Liver (tissue), 9 donors: Measurements from ENCODE around the gene NMNAT2. TPM values are rescaled to one million over a fixed set of nuclear protein-coding genes. Genes with fewer than 3 reads are reported as not detected.
A peak's percentile ranks its signal among the peaks of the same experiment; 100 is the strongest.

Source experiments
- DNase-seq: peaks from one replicate; pipeline ENCODE4 v3.0.0-alpha.2; 2017; ENCODE audit warnings: low spot score
- H3K27ac ChIP-seq, 2 donors: one replicate each; pipeline ENCODE4 v1.7.0; 2013; ENCODE audit warnings: inconsistent platforms in 2 of 2, low read length in 2 of 2, control low read depth in 1 of 2, low read depth in 1 of 2, mild to moderate bottlenecking in 1 of 2
- H3K27me3 ChIP-seq, 4 donors: one replicate each; pipeline versions ENCODE4 v1.6.1 to v1.7.0; 2013; ENCODE audit warnings: low read length in 3 of 4, inconsistent platforms in 1 of 4, mild to moderate bottlenecking in 1 of 4, moderate library complexity in 1 of 4; ENCODE audit not compliant: control insufficient read depth in 4 of 4, insufficient read depth in 4 of 4
- H3K36me3 ChIP-seq, 4 donors: one replicate each; pipeline versions ENCODE4 v1.6.1 to v1.7.0; 2013; ENCODE audit warnings: low read length in 3 of 4, mild to moderate bottlenecking in 3 of 4, low read depth in 1 of 4, moderate library complexity in 1 of 4; ENCODE audit not compliant: control insufficient read depth in 4 of 4, insufficient read depth in 3 of 4
- H3K4me1 ChIP-seq, 4 donors: one replicate each; pipeline versions ENCODE4 v1.6.1 to v1.7.0; 2013; ENCODE audit warnings: low read length in 3 of 4, mild to moderate bottlenecking in 3 of 4, moderate library complexity in 1 of 4; ENCODE audit not compliant: control insufficient read depth in 4 of 4, insufficient read depth in 4 of 4
- H3K4me3 ChIP-seq, 3 donors: one replicate each; pipeline versions ENCODE4 v1.6.1 to v1.7.0; 2013; ENCODE audit warnings: low read length in 3 of 3, control low read depth in 1 of 3, low read depth in 1 of 3, mild to moderate bottlenecking in 1 of 3
- H3K9ac ChIP-seq, 2 donors: one replicate each; pipeline ENCODE4 v1.7.0; 2013; ENCODE audit warnings: low read length in 2 of 2, mild to moderate bottlenecking in 2 of 2, moderate library complexity in 2 of 2, control low read depth in 1 of 2, low read depth in 1 of 2
- H3K9me3 ChIP-seq, 4 donors: one replicate each; pipeline versions ENCODE4 v1.6.1 to v1.7.0; 2013; ENCODE audit warnings: low read length in 3 of 4; ENCODE audit not compliant: control insufficient read depth in 4 of 4
- ATF3 ChIP-seq: IDR thresholded peaks from 2 replicates; pipeline ENCODE4 v1.6.1; 2016; ENCODE audit warnings: antibody characterized with exemption
- CTCF ChIP-seq: fragments of 150-350 bp; IDR thresholded peaks from 2 replicates; pipeline ENCODE4 v1.5.1; 2017; ENCODE audit warnings: improper control_type of control experiment, low read depth, low read length; ENCODE audit not compliant: missing input control
- EGR1 ChIP-seq, 2 donors: IDR thresholded peaks; 2 replicates each; pipeline ENCODE4 v1.6.1; 2016 to 2018; ENCODE audit warnings: antibody characterized with exemption in 2 of 2, low read depth in 2 of 2
- FOXA1 ChIP-seq: IDR thresholded peaks from 2 replicates; pipeline ENCODE4 v1.6.1; 2016; ENCODE audit warnings: antibody characterized with exemption
- FOXA2 ChIP-seq: IDR thresholded peaks from 2 replicates; pipeline ENCODE4 v1.6.1; 2016; ENCODE audit warnings: antibody characterized with exemption
- GABPA ChIP-seq, 2 donors: IDR thresholded peaks in 1 of 2; conservative IDR thresholded peaks in 1 of 2; 2 replicates each; pipeline ENCODE4 v1.6.1; 2016; ENCODE audit warnings: antibody characterized with exemption in 2 of 2, mild to moderate bottlenecking in 1 of 2, moderate library complexity in 1 of 2
- HNF4A ChIP-seq, 2 donors: conservative IDR thresholded peaks; 2 replicates each; pipeline ENCODE4 v1.6.1; 2016; ENCODE audit warnings: antibody characterized with exemption in 2 of 2, mild to moderate bottlenecking in 2 of 2
- HNF4G ChIP-seq: IDR thresholded peaks from 2 replicates; pipeline ENCODE4 v1.6.1; 2016; ENCODE audit warnings: antibody characterized with exemption
- JUND ChIP-seq, 2 donors: IDR thresholded peaks; 2 replicates each; pipeline ENCODE4 v1.6.1; 2016; ENCODE audit warnings: antibody characterized with exemption in 2 of 2
- MAX ChIP-seq: IDR thresholded peaks from 2 replicates; pipeline ENCODE4 v1.6.1; 2016; ENCODE audit warnings: antibody characterized with exemption
- NR2F2 ChIP-seq: IDR thresholded peaks from 2 replicates; pipeline ENCODE4 v1.6.1; 2016; ENCODE audit warnings: antibody characterized with exemption
- RAD21 ChIP-seq, 2 donors: IDR thresholded peaks; 2 replicates each; pipeline ENCODE4 v1.6.1; 2016; ENCODE audit warnings: antibody characterized with exemption in 2 of 2, mild to moderate bottlenecking in 2 of 2
- REST ChIP-seq: IDR thresholded peaks from 2 replicates; pipeline ENCODE4 v1.6.1; 2016; ENCODE audit warnings: antibody characterized with exemption, mild to moderate bottlenecking
- RXRA ChIP-seq, 2 donors: IDR thresholded peaks; 2 replicates each; pipeline ENCODE4 v1.6.1; 2017 to 2018; ENCODE audit warnings: antibody characterized with exemption in 2 of 2, mild to moderate bottlenecking in 1 of 2
- SP1 ChIP-seq: IDR thresholded peaks from 2 replicates; pipeline ENCODE4 v1.6.1; 2018; ENCODE audit warnings: antibody characterized with exemption, mild to moderate bottlenecking
- TAF1 ChIP-seq: conservative IDR thresholded peaks from 2 replicates; pipeline ENCODE4 v1.6.1; 2016; ENCODE audit warnings: antibody characterized with exemption, mild to moderate bottlenecking
- YY1 ChIP-seq: IDR thresholded peaks from 2 replicates; pipeline ENCODE4 v1.6.1; 2016; ENCODE audit warnings: antibody characterized with exemption, mild to moderate bottlenecking
- ZBTB33 ChIP-seq: IDR thresholded peaks from 2 replicates; pipeline ENCODE4 v1.6.1; 2016; ENCODE audit warnings: antibody characterized with exemption
- whole genome bisulfite sequencing: extraction: QIAGEN DNeasy Blood & Tissue Kit; methylation state at CpG from one replicate; pipeline ENCODE4 v1.1.7; 2013; 5-methylcytosine and 5-hydroxymethylcytosine counted together
- polyA plus RNA-seq, 2 donors: library from polyadenylated mRNA; stranded (reverse) in 1 of 2; unstranded in 1 of 2; fragments of 200-250 nt in 1 of 2; fragments of >200 nt in 1 of 2; fragmentation: Nextera tagmentation in 1 of 2; extraction: Ambion mirVana in 1 of 2; gene quantifications; one replicate each; pipeline versions ENCODE4 v1.2.1 to v1.2.3, GENCODE V29; 2013 to 2015
- total RNA-seq, 2 donors: library from RNA; depleted of rRNA; stranded (reverse); fragments of >200 nt; gene quantifications; one replicate each; pipeline ENCODE4 v1.2.3, GENCODE V29; 2014
- donor health status: healthy.
- donor health status: healthy.
- donor health status: healthy.
- donor health status: healthy.
- donor health status: healthy.

Gene NMNAT2
- total and polyA plus RNA-seq, 4 donors, result under 0.01 to 0.07 (median 0.05) TPM; not detected in 1

- no peak for TF ChIP-seq ZBTB33
- TF ChIP-seq HNF4G, result no peak
- no peak for TF ChIP-seq GABPA (IDR thresholded peaks at IDR 0.05 in 1 of 2, conservative IDR thresholded peaks at IDR 0.05 in 1 of 2)
- no peak for TF ChIP-seq JUND (IDR thresholded peaks at IDR 0.05)
- no peak for TF ChIP-seq EGR1 (IDR thresholded peaks at IDR 0.05; ENCODE audit: low read depth in 2 of 2)
- no peak for TF ChIP-seq SP1
These were observed 138.3 kb downstream of the NMNAT2 start (continued) for GRCh38 chr1:183279835-183280234.

- Histone ChIP-seq H3K36me3 (no peaks in the 10 kb centered on the region), H3K9me3 (no peaks in the 10 kb centered on the region), H3K27me3 (no peaks in the 10 kb centered on the region), H3K4me1 (peaks cover 0 to 3% (median 0%) of the 10 kb centered on the region in 4 donors), H3K27ac (peak overlapping the region in 1 of 2 donors; percentile 21), H3K9ac (no peak overlapping the region), H3K4me3 (no peak overlapping the region)
- TF ChIP-seq MAX, result no peak
- no peak for TF ChIP-seq NR2F2
- TF ChIP-seq CTCF, result no peak
- no peak for TF ChIP-seq EGR1 (IDR thresholded peaks at IDR 0.05; ENCODE audit: low read depth in 2 of 2)
- no peak for TF ChIP-seq ATF3
- no peak for TF ChIP-seq RAD21 (IDR thresholded peaks at IDR 0.05)
- no peak for TF ChIP-seq GABPA (IDR thresholded peaks at IDR 0.05 in 1 of 2, conservative IDR thresholded peaks at IDR 0.05 in 1 of 2)
- TF ChIP-seq SP1, result no peak
- TF ChIP-seq HNF4A (conservative IDR thresholded peaks at IDR 0.05), result no peak
- TF ChIP-seq FOXA1, result no peak
- TF ChIP-seq YY1, result no peak
- no peak for TF ChIP-seq ZBTB33
- no peak for TF ChIP-seq TAF1
- TF ChIP-seq JUND (IDR thresholded peaks at IDR 0.05), result no peak
- no peak for TF ChIP-seq FOXA2
- no peak for TF ChIP-seq REST
- TF ChIP-seq HNF4G, result no peak
- TF ChIP-seq RXRA (IDR thresholded peaks at IDR 0.05), result no peak
- no peak for DNase-seq
- 85% methylated on average over 12 of the region's 12 CpGs for WGBS
These were observed 139.2 kb downstream of the NMNAT2 start for GRCh38 chr1:183278739-183279591.
